T-cell (primary cell): ENCODE measurements around the gene LYSMD3. TPM values are rescaled to one million over a fixed set of nuclear protein-coding genes. Genes with fewer than 3 reads are reported as not detected.

Experiments used
- ATAC-seq, 4 experiments: fragments of 200-7000 bp in 3 of 4; fragments of 150-1000 bp in 1 of 4; cut with Tn5 transposase; replicated peaks in 1 of 4; 1 replicate in 3 of 4; 2 replicates in 1 of 4; pipeline ENCODE4 v1.10.0; 2021; ENCODE audit warnings: moderate library complexity in 3 of 4, mild to moderate bottlenecking in 2 of 4, moderate number of reproducible peaks in 1 of 4
- CTCF ChIA-PET, 2 donors: fragments of 300-600 bp; sonication (Branson Sonifier 250); formaldehyde crosslinking; loops; one replicate each; lab custom pipeline; 2022; ENCODE audit warnings: antibody characterized with exemption in 2 of 2; lab: Charles Lee
- POLR2A ChIA-PET, 2 donors: fragments of 300-600 bp; sonication (Branson Sonifier 250); formaldehyde crosslinking; loops; one replicate each; lab custom pipeline; 2022; ENCODE audit warnings: antibody characterized with exemption in 2 of 2; lab: Charles Lee
- DNase-seq, 35 experiments: peaks; one replicate each; pipeline versions ENCODE4 v3.0.0 to v3.0.0-alpha.2; 2013 to 2023
- H3K27ac ChIP-seq: one replicate; pipeline ENCODE4 v1.5.1; 2013; ENCODE audit warnings: low read length
- H3K27me3 ChIP-seq, 2 experiments: replicated peaks in 1 of 2; 1 replicate in 1 of 2; 2 replicates in 1 of 2; pipeline versions ENCODE4 v1.6.1 to v1.7.0; 2013; ENCODE audit warnings: low read length in 1 of 2, mixed read lengths in 1 of 2; ENCODE audit not compliant: control insufficient read depth in 2 of 2, insufficient read depth in 2 of 2; ENCODE audit errors: extremely low read depth in 1 of 2
- H3K36me3 ChIP-seq, 2 donors: 1 replicate in 1 of 2; 2 replicates in 1 of 2; pipeline versions ENCODE4 v1.6.1 to v1.7.0; 2013; ENCODE audit warnings: low read length in 1 of 2; ENCODE audit not compliant: control insufficient read depth in 2 of 2, insufficient read depth in 1 of 2; ENCODE audit errors: extremely low read depth in 1 of 2
- H3K4me1 ChIP-seq, 2 experiments: 1 replicate in 1 of 2; 2 replicates in 1 of 2; pipeline versions ENCODE4 v1.6.1 to v1.7.0; 2013; ENCODE audit warnings: low read length in 2 of 2, mixed read lengths in 1 of 2; ENCODE audit not compliant: insufficient read depth in 2 of 2, control insufficient read depth in 1 of 2; ENCODE audit errors: extremely low read depth in 1 of 2
- H3K4me3 ChIP-seq, 2 donors: 1 replicate in 1 of 2; 2 replicates in 1 of 2; pipeline versions ENCODE4 v1.5.1 to v1.7.0; 2013; ENCODE audit warnings: mild to moderate bottlenecking in 2 of 2, low read length in 1 of 2, moderate library complexity in 1 of 2; ENCODE audit not compliant: control insufficient read depth in 1 of 2; ENCODE audit errors: extremely low read depth in 1 of 2
- H3K9me3 ChIP-seq: 2 replicates; pipeline ENCODE4 v1.7.0; 2013
- H3K27ac Mint-ChIP-seq, 2 donors: one replicate each; pipeline ENCODE4 v1.8.0; 2020 to 2021; ENCODE audit warnings: mild to moderate bottlenecking in 2 of 2, mixed read lengths in 2 of 2
- H3K27me3 Mint-ChIP-seq, 2 donors: one replicate each; pipeline ENCODE4 v1.8.0; 2021 to 2022; ENCODE audit warnings: mixed read lengths in 2 of 2
- H3K36me3 Mint-ChIP-seq: one replicate; pipeline ENCODE4 v1.8.0; 2021; ENCODE audit warnings: mixed read lengths
- H3K4me1 Mint-ChIP-seq, 3 donors: one replicate each; pipeline ENCODE4 v1.8.0; 2020 to 2022; ENCODE audit warnings: mixed read lengths in 3 of 3, mild to moderate bottlenecking in 1 of 3
- H3K4me3 Mint-ChIP-seq, 3 donors: one replicate each; pipeline ENCODE4 v1.8.0; 2020 to 2022; ENCODE audit warnings: mild to moderate bottlenecking in 3 of 3, mixed read lengths in 3 of 3, moderate library complexity in 3 of 3
- H3K9me3 Mint-ChIP-seq, 3 donors: one replicate each; pipeline ENCODE4 v1.8.0; 2020 to 2022; ENCODE audit warnings: mixed read lengths in 3 of 3
- WGBS: methylation state at CpG from one replicate; pipeline ENCODE4 v1.1.5; 2013; ENCODE audit warnings: missing lambda C conversion rate; ENCODE audit not compliant: insufficient coverage; 5-methylcytosine and 5-hydroxymethylcytosine counted together
- total RNA-seq, 35 experiments: library from RNA in 6 of 35; stranded (reverse) in 6 of 35; fragments of 120-200 nt in 1 of 35; gene quantifications; one replicate each; pipeline versions ENCODE4 v1.2.1 to v1.2.4 and lab custom pipeline; 2013 to 2026

LYSMD3 gene
- total RNA-seq, 5 donors from 2014 or later (not counting 1 experiment from before 2014, with no cell fraction given): 18.4 to 28.9 (median 21.5) TPM

- no peaks in the 10 kb centered on the region for H3K9me3 ChIP-seq
- no peak overlapping the region for H3K4me3 ChIP-seq
- H3K9me3 Mint-ChIP-seq: no peaks in the 10 kb centered on the region
- no peaks in the 10 kb centered on the region for H3K4me1 ChIP-seq
- POLR2A ChIA-PET: interaction anchor here in 1 of 2 donors (0.6 kb wide), 1 partner anchor 35 kb away, joined by 3 read pairs; no protein-coding TSS in a partner anchor
- H3K4me1 Mint-ChIP-seq: no peaks in the 10 kb centered on the region
- H3K27me3 Mint-ChIP-seq: peaks cover 24 to 33% of the 10 kb centered on the region in 2 donors
- no peaks in the 10 kb centered on the region for H3K36me3 ChIP-seq
- no peak overlapping the region for H3K4me3 Mint-ChIP-seq
- H3K27me3 ChIP-seq: peaks cover 0 to 12% of the 10 kb centered on the region in 2 experiments
- 57% methylated on average over 2 of the region's 3 CpGs for WGBS
- ATAC-seq (no peak), DNase-seq (no peak)
- H3K27ac ChIP-seq: no peak overlapping the region
- H3K36me3 Mint-ChIP-seq: no peaks in the 10 kb centered on the region
- CTCF ChIA-PET: no interaction called here
- no peak overlapping the region for H3K27ac Mint-ChIP-seq
Observed at GRCh38 chr5:90550963-90551362, 21.6 kb upstream of the LYSMD3 start.

DNA sequence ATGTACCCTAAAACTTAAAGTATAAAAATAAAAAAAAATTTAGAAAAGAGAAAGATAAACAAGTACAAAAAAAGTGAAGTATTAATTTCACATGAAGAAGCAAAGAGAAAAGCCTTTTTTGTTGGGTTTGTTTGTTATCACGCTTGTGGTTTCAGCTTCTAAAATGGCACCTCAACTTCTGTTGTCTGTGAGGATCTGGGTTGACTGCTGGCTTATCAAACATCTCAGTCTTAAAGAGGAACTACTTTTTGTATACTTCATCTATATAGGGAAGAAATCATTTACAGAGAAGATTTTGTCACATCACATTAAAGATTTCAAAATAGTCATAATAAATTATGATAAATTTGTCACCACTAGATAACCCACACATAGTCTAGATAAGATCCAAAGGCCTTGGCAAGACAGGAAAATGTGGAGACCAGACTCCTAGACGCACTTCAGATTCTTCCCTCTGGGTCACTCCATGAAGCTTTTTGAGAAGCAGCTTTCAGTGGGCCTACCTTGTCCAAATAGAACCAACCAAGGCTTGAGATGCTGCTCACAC lies 20.4 kb upstream of the LYSMD3 start:
- 56% methylated on average over 1 of the region's 2 CpGs for WGBS
- CTCF ChIA-PET: no interaction called here

GRCh38 chr5:90549223-90549622 lies 19.8 kb upstream of the LYSMD3 start:
- Mint-ChIP-seq H3K36me3 (no peaks in the 10 kb centered on the region), H3K4me3 (no peak overlapping the region), H3K27ac (no peak overlapping the region), H3K4me1 (no peaks in the 10 kb centered on the region), H3K9me3 (no peaks in the 10 kb centered on the region), H3K27me3 (peaks cover 28 to 31% of the 10 kb centered on the region in 2 donors)
- ChIA-PET POLR2A (no interaction called here), CTCF (no interaction called here)
- H3K36me3 ChIP-seq: no peaks in the 10 kb centered on the region
- DNase-seq (no peak), ATAC-seq (no peak)
- H3K4me3 ChIP-seq: no peak overlapping the region
- H3K27ac ChIP-seq: no peak overlapping the region
- H3K4me1 ChIP-seq: no peaks in the 10 kb centered on the region
- peaks cover 0 to 12% of the 10 kb centered on the region in 2 experiments for H3K27me3 ChIP-seq
- H3K9me3 ChIP-seq: no peaks in the 10 kb centered on the region

More for the DNA sequence above, 20.4 kb upstream of the LYSMD3 start:
- H3K4me3 Mint-ChIP-seq: no peak overlapping the region
- POLR2A ChIA-PET: no interaction called here
- H3K4me1 ChIP-seq: no peaks in the 10 kb centered on the region
- no peaks in the 10 kb centered on the region for H3K9me3 Mint-ChIP-seq
- H3K27me3 Mint-ChIP-seq: peaks cover 29 to 32% of the 10 kb centered on the region in 2 donors
- H3K4me3 ChIP-seq: no peak overlapping the region
- no peak overlapping the region for H3K27ac ChIP-seq
- H3K27me3 ChIP-seq: peaks cover 0 to 12% of the 10 kb centered on the region in 2 experiments
- DNase-seq (no peak), ATAC-seq (no peak)
- H3K27ac Mint-ChIP-seq: no peak overlapping the region
- no peaks in the 10 kb centered on the region for H3K9me3 ChIP-seq
- H3K36me3 Mint-ChIP-seq: no peaks in the 10 kb centered on the region
- no peaks in the 10 kb centered on the region for H3K36me3 ChIP-seq
- H3K4me1 Mint-ChIP-seq: no peaks in the 10 kb centered on the region

GRCh38 chr5:90548069-90548593 lies 18.7 kb upstream of the LYSMD3 start:
- Mint-ChIP-seq H3K9me3 (no peaks in the 10 kb centered on the region), H3K27me3 (peaks cover 31 to 37% of the 10 kb centered on the region in 2 donors), H3K4me3 (no peak overlapping the region), H3K36me3 (no peaks in the 10 kb centered on the region), H3K4me1 (no peaks in the 10 kb centered on the region), H3K27ac (no peak overlapping the region)
- ChIA-PET CTCF (no interaction called here), POLR2A (no interaction called here)
- DNase-seq (no peak), ATAC-seq (no peak)
- H3K27ac ChIP-seq: no peak overlapping the region
- H3K4me3 ChIP-seq: no peak overlapping the region
- H3K27me3 ChIP-seq: peaks cover 0 to 12% of the 10 kb centered on the region in 2 experiments
- H3K9me3 ChIP-seq: no peaks in the 10 kb centered on the region
- H3K36me3 ChIP-seq: no peaks in the 10 kb centered on the region
- 62% methylated on average over 3 of the region's 5 CpGs for WGBS
- no peaks in the 10 kb centered on the region for H3K4me1 ChIP-seq

DNA sequence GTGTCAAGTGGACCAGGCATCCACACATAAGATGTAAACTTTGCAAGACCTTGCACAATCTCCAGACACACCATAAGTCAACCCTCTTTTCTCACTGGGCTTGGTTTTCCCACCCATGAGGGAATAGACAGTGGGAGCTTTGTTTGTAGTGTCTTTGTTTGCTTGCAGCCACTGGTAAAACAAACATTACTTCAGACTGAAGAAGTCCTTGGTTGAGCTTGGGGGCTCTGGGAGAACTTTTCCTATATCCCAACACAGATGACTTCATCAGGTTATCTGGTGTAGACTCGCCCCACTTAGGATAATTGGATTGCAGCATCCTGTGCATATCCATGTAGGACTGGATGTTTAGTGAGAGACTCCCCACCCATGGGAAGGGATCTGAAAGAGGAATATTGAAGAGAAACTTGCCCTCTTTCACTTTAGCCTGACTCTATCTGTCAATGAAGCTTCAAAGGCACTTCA lies 17.7 kb upstream of the LYSMD3 start:
- H3K27ac Mint-ChIP-seq: no peak overlapping the region
- no CpG with 5 or more reads among the region's 1 CpG for WGBS
- no peaks in the 10 kb centered on the region for H3K4me1 Mint-ChIP-seq
- DNase-seq (no peak), ATAC-seq (no peak)
- H3K9me3 Mint-ChIP-seq: no peaks in the 10 kb centered on the region
- no peaks in the 10 kb centered on the region for H3K4me1 ChIP-seq
- H3K27me3 Mint-ChIP-seq: peaks cover 30 to 32% of the 10 kb centered on the region in 2 donors
- no peaks in the 10 kb centered on the region for H3K9me3 ChIP-seq
- H3K4me3 Mint-ChIP-seq: no peak overlapping the region
- H3K27me3 ChIP-seq: peaks cover 0 to 12% of the 10 kb centered on the region in 2 experiments
- H3K36me3 Mint-ChIP-seq: no peaks in the 10 kb centered on the region
- H3K27ac ChIP-seq: no peak overlapping the region
- no peaks in the 10 kb centered on the region for H3K36me3 ChIP-seq
- CTCF ChIA-PET: no interaction called here
- no peak overlapping the region for H3K4me3 ChIP-seq
- POLR2A ChIA-PET: no interaction called here

DNA sequence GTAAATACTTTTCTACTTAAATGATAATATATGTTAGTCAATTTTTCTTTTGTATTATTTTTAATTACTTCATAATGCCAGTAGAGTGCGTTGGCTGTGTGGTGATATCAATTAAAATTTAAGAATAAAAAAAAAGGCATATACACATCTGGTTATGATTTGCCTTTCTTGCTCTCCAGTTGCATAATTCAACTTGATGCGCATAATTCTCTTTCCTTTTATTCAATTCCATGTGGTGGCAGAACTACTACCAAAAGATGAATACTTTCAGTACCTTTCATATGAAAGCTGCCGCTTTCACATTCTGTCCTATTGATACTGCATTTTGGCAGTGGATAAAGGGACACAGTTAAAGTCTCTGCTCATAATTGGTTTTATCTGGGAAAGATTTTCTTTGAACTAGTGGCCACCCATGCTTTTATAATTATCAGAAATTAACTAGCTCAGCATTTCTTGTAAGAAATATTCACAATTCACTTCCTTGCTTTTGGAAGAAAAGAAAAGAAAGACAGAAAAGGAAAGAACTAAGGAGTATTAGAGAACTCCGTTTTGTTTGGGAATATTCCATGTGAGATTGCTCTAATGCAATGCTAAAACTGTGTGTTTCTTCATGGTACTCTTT lies 16.9 kb upstream of the LYSMD3 start:
- ChIA-PET CTCF (no interaction called here), POLR2A (no interaction called here)
- Mint-ChIP-seq H3K36me3 (no peaks in the 10 kb centered on the region), H3K27me3 (peaks cover 26 to 27% of the 10 kb centered on the region in 2 donors), H3K4me1 (no peaks in the 10 kb centered on the region), H3K27ac (no peak overlapping the region), H3K4me3 (no peak overlapping the region), H3K9me3 (no peaks in the 10 kb centered on the region)
- H3K9me3 ChIP-seq: no peaks in the 10 kb centered on the region
- no peaks in the 10 kb centered on the region for H3K4me1 ChIP-seq
- H3K4me3 ChIP-seq: no peak overlapping the region
- ATAC-seq (no peak), DNase-seq (no peak)
- no peaks in the 10 kb centered on the region for H3K36me3 ChIP-seq
- no peak overlapping the region for H3K27ac ChIP-seq
- no CpG with 5 or more reads among the region's 4 CpGs for WGBS
- peaks cover 0 to 9% of the 10 kb centered on the region in 2 experiments for H3K27me3 ChIP-seq
